Activated naive CD8-positive, alpha-beta T cell treated with anti-CD3 and anti-CD28 coated beads for 36 hours (primary cell): Measurements from ENCODE around the gene LIPM. TPM values are rescaled to one million over a fixed set of nuclear protein-coding genes. Genes with fewer than 3 reads are reported as not detected.

Experiments
- total RNA-seq, 2 experiments: library from RNA; stranded (reverse); gene quantifications; one replicate each; pipeline ENCODE4 v1.2.3, GENCODE V29; 2021

Gene LIPM
- total RNA-seq, 2 experiments from 2014 or later = not detected

Other genes starting within 250 kb of the LIPM start
- gene RNLS, start 219.4 kb upstream of the LIPM start, total RNA-seq = 1 to 10 TPM; 4.0 to 4.3 TPM
- not detected for gene LIPJ, start 216.0 kb upstream of the LIPM start, total RNA-seq
- not detected for gene LIPF, start 138.3 kb upstream of the LIPM start, total RNA-seq
- gene LIPK, start 96.5 kb upstream of the LIPM start, total RNA-seq = not detected
- not detected for gene LIPN, start 42.7 kb upstream of the LIPM start, total RNA-seq
- gene ANKRD22, start 49.1 kb downstream of the LIPM start, total RNA-seq = not detected
- 10 to 100 TPM; 27.8 to 28.4 TPM for gene STAMBPL1, start 77.5 kb downstream of the LIPM start, total RNA-seq
- gene ACTA2, start 150.0 kb downstream of the LIPM start, total RNA-seq = 1 to 10 TPM; 4.7 to 5.0 TPM
- gene FAS, start 188.1 kb downstream of the LIPM start, total RNA-seq = 10 to 100 TPM; 31.1 to 33.4 TPM